HepG2 (cell line): ENCODE data around the gene RARS2. TPM values are rescaled to one million over a fixed set of nuclear protein-coding genes. Genes with fewer than 3 reads are reported as not detected.

Source experiments
- AHR ChIP-seq: IDR thresholded peaks from 2 replicates; pipeline ENCODE4 v1.6.1; 2018; ENCODE audit warnings: missing genetic modification reagents, missing compliant biosample characterization
- FOXO1 ChIP-seq: sonication (generic); formaldehyde crosslinking; IDR thresholded peaks from 2 replicates; pipeline ENCODE4 v1.4.0; 2020; ENCODE audit warnings: missing genetic modification reagents
- HDAC1 ChIP-seq: sonication (generic); formaldehyde crosslinking; IDR thresholded peaks from 2 replicates; pipeline ENCODE4 v1.5.1; 2020; ENCODE audit warnings: mild to moderate bottlenecking, missing genetic modification reagents
- HMGXB4 ChIP-seq, 2 experiments: sonication (generic) in 1 of 2; formaldehyde crosslinking in 1 of 2; IDR thresholded peaks; 2 replicates each; pipeline versions ENCODE4 v1.4.0 to v1.6.1; 2018 to 2020; ENCODE audit warnings: missing genetic modification reagents in 2 of 2, borderline replicate concordance in 1 of 2, low read depth in 1 of 2, mild to moderate bottlenecking in 1 of 2, missing biosample characterization in 1 of 2
- HOXD1 ChIP-seq: sonication (generic); formaldehyde crosslinking; IDR thresholded peaks from 2 replicates; pipeline ENCODE4 v1.5.0; 2020; ENCODE audit warnings: missing genetic modification reagents
- KDM6A ChIP-seq: IDR thresholded peaks from 2 replicates; pipeline ENCODE4 v1.6.1; 2016; ENCODE audit warnings: low read depth
- MXD1 ChIP-seq: sonication (generic); formaldehyde crosslinking; IDR thresholded peaks from 2 replicates; pipeline ENCODE4 v1.4.0; 2020; ENCODE audit warnings: mild to moderate bottlenecking, missing genetic modification reagents
- NR0B2 ChIP-seq: sonication (generic); formaldehyde crosslinking; IDR thresholded peaks from 2 replicates; pipeline ENCODE4 v1.4.0; 2020; ENCODE audit warnings: mild to moderate bottlenecking, missing genetic modification reagents
- PAX8 ChIP-seq: sonication (generic); formaldehyde crosslinking; IDR thresholded peaks from 2 replicates; pipeline ENCODE4 v1.8.0; 2022; ENCODE audit warnings: mild to moderate bottlenecking, missing genetic modification reagents, borderline replicate concordance
- RAD51 ChIP-seq: fragments of 450-650 bp; IDR thresholded peaks from 2 replicates; pipeline ENCODE4 v1.6.1; 2016; ENCODE audit warnings: borderline replicate concordance
- SIN3B ChIP-seq: fragments of 150-350 bp; IDR thresholded peaks from 2 replicates; pipeline ENCODE4 v1.6.1; 2014; ENCODE audit warnings: low read length
- TGIF2 ChIP-seq: IDR thresholded peaks from 2 replicates; pipeline ENCODE4 v1.6.1; 2016; ENCODE audit warnings: control low read depth, missing compliant biosample characterization
- ZNF3 ChIP-seq: IDR thresholded peaks from 2 replicates; pipeline ENCODE4 v1.7.0; 2017; ENCODE audit warnings: inconsistent platforms
- ZNF407 ChIP-seq: sonication (generic); formaldehyde crosslinking; IDR thresholded peaks from one replicate; pipeline ENCODE4 v1.5.1; 2020; ENCODE audit warnings: mild to moderate bottlenecking, missing genetic modification reagents; ENCODE audit errors: not compliant biosample characterization
- ZNF414 ChIP-seq: sonication (generic); formaldehyde crosslinking; IDR thresholded peaks from 2 replicates; pipeline ENCODE4 v1.5.0; 2020; ENCODE audit warnings: missing genetic modification reagents
- ZNF639 ChIP-seq: conservative IDR thresholded peaks from 2 replicates; pipeline ENCODE4 v1.6.1; 2018; ENCODE audit warnings: missing genetic modification reagents
- polyA plus RNA-seq, 8 experiments: library from polyadenylated mRNA; depleted of rRNA in 3 of 8; stranded (reverse) in 7 of 8; unstranded in 1 of 8; fragments of >200 nt; fragmentation: Illumina TruSeq in 4 of 8; extraction: Trizol in 4 of 8; gene quantifications; 2 replicates each; pipeline versions ENCODE4 v1.2.1 to v1.2.3, GENCODE V29; 2011 to 2016; ENCODE audit warnings: low read depth in 4 of 8, missing spikeins in 1 of 8, mixed read lengths in 1 of 8; ENCODE audit not compliant: insufficient read depth in 1 of 8
- total RNA-seq, 5 experiments: library from RNA; depleted of rRNA; stranded (reverse); fragments of >200 nt; fragmentation: Illumina TruSeq; extraction: Trizol; gene quantifications; 2 replicates each; pipeline ENCODE4 v1.2.3, GENCODE V29; 2016; ENCODE audit warnings: low read depth in 1 of 5

The RARS2 gene
- total and polyA plus RNA-seq, 2 of the 13 experiments (the other 11 are each of a cell fraction or from before 2014, with no cell fraction given), result 23.4 to 80.1 TPM

GRCh38 chr6:87589693-87590416 lies at the start of gene RARS2, which contains the start of gene ORC3 (continued):
- peak; percentile 88; the same call in 1 of the 2 replicates for TF ChIP-seq AHR (CRISPR knock-in tag)
- TF ChIP-seq ZNF639, result no peak
- TF ChIP-seq SIN3B, result peak; percentile 82; the same call in 1 of the 2 replicates
- peak; percentile 12 to 55; a peak in 1 of 4 replicates for TF ChIP-seq HMGXB4 (CRISPR knock-in tag; IDR thresholded peaks at IDR 0.05; ENCODE audit: borderline replicate concordance in 1 of 2, low read depth in 1 of 2)
- TF ChIP-seq RAD51, result no peak
- peak; percentile 98 for TF ChIP-seq TGIF2 (CRISPR knock-in tag)
- TF ChIP-seq NR0B2 (CRISPR knock-in tag), result peak; percentile 49; the same call in 1 of the 2 replicates
- TF ChIP-seq MXD1 (CRISPR knock-in tag), result peak; percentile 64
- TF ChIP-seq HDAC1 (CRISPR knock-in tag), result peak; percentile 94
- TF ChIP-seq ZNF407 (CRISPR knock-in tag), result peak; percentile 70
- no peak for TF ChIP-seq KDM6A (CRISPR knock-in tag)
- no peak for TF ChIP-seq PAX8
- no peak for TF ChIP-seq ZNF414
- peak; percentile 76; the same call in 1 of the 2 replicates for TF ChIP-seq HOXD1
- TF ChIP-seq FOXO1 (CRISPR knock-in tag), result no peak; the same call in 1 of the 2 replicates
- TF ChIP-seq ZNF3 (CRISPR knock-in tag), result no peak
